Measurements from ENCODE around the gene CCR5AS.

- TF ChIP-seq CTCF (IDR thresholded peaks at IDR 0.05) (no peak), POLR2A (IDR thresholded peaks at IDR 0.05) (no peak)
Observed at GRCh38 chr3:46423588-46423987, 16.7 kb upstream of the CCR5AS start.
